ENCODE measurements around the gene C12orf42.

DNA sequence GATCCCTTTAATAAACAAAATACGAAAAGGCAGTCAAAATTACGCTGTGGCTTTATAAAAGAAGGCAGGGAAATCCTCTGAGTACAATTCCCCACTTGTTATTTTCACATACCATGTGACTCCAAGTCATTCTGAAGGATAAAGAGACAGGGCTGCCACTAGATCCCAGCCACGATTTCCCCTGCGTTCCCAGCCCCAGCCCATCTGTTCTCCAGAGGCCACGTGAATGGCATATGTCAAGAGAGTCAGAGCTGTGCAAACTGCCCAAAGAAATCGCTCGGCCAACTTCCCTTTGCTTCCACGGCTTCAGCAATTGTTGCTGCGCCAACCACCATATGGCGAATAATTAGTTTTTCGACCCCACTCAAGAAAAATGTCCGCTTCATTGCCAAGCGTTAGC lies 161.3 kb downstream of the C12orf42 start:
- TF ChIP-seq POLR2AphosphoS5 (IDR thresholded peaks at IDR 0.05) (no peak), POLR2A (IDR thresholded peaks at IDR 0.05) (no peak)
- TF ChIP-seq, protein P1, sequence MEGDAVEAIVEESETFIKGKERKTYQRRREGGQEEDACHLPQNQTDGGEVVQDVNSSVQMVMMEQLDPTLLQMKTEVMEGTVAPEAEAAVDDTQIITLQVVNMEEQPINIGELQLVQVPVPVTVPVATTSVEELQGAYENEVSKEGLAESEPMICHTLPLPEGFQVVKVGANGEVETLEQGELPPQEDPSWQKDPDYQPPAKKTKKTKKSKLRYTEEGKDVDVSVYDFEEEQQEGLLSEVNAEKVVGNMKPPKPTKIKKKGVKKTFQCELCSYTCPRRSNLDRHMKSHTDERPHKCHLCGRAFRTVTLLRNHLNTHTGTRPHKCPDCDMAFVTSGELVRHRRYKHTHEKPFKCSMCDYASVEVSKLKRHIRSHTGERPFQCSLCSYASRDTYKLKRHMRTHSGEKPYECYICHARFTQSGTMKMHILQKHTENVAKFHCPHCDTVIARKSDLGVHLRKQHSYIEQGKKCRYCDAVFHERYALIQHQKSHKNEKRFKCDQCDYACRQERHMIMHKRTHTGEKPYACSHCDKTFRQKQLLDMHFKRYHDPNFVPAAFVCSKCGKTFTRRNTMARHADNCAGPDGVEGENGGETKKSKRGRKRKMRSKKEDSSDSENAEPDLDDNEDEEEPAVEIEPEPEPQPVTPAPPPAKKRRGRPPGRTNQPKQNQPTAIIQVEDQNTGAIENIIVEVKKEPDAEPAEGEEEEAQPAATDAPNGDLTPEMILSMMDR (IDR thresholded peaks at IDR 0.05) = no peak

All from prostate gland (tissue), 2 donors.